GM21390 (cell line): ENCODE data around the gene AMZ2.
"Not testable (repeated sequence)": the region's sequence is repeated elsewhere in the genome, so short reads cannot be mapped to it uniquely, and the experiment has no call there.

Source experiments
- ATAC-seq: cut with Tn5 transposase; IDR thresholded peaks from one replicate; pipeline ENCODE4 v1.9.1; 2021; ENCODE audit not compliant: unreplicated experiment

Gene AMZ2

GRCh38 chr17:68247445-68248198 is at the start of gene AMZ2:
AMZ2 (plus strand) TSS chr17:68248043; CDS start chr17:68250188, 2,145 bp downstream.
- ATAC-seq: peak; percentile 88

GRCh38 chr17:68198931-68199836 is 48.7 kb upstream of the AMZ2 start:
- ATAC-seq: no peak

- no peak for ATAC-seq
These were observed 47.8 kb upstream of the AMZ2 start for GRCh38 chr17:68199837-68200688.

- peak; percentile 27 for ATAC-seq
These were observed 47.0 kb upstream of the AMZ2 start for GRCh38 chr17:68200689-68201417.

- not testable (repeated sequence) for ATAC-seq
These were observed 46.4 kb upstream of the AMZ2 start for GRCh38 chr17:68201418-68201771.

- ATAC-seq: not testable (repeated sequence)
These were observed 45.5 kb upstream of the AMZ2 start for GRCh38 chr17:68202321-68202720.

GRCh38 chr17:68204736-68205135 is 43.1 kb upstream of the AMZ2 start:
- ATAC-seq: no peak

- peak; percentile 88 for ATAC-seq
These were observed 42.5 kb upstream of the AMZ2 start for GRCh38 chr17:68205251-68205807.

- peak; percentile 32 for ATAC-seq
These were observed 41.8 kb upstream of the AMZ2 start for GRCh38 chr17:68205808-68206720.

- ATAC-seq: no peak
These were observed 40.1 kb upstream of the AMZ2 start for GRCh38 chr17:68207651-68208253.

GRCh38 chr17:68208651-68209050 is 39.2 kb upstream of the AMZ2 start:
- ATAC-seq: not testable (repeated sequence)

GRCh38 chr17:68209191-68209900 is 38.5 kb upstream of the AMZ2 start:
- ATAC-seq: not testable (repeated sequence)

GRCh38 chr17:68210570-68211315 is 37.1 kb upstream of the AMZ2 start:
- no peak for ATAC-seq

GRCh38 chr17:68213428-68214411 is 34.1 kb upstream of the AMZ2 start:
- not testable (repeated sequence) for ATAC-seq

GRCh38 chr17:68215453-68215852 is 32.4 kb upstream of the AMZ2 start:
- not testable (repeated sequence) for ATAC-seq

GRCh38 chr17:68219429-68219828 is 28.4 kb upstream of the AMZ2 start:
- not testable (repeated sequence) for ATAC-seq
